Right renal cortex interstitium (tissue), 3 donors: ENCODE measurements around the gene ACAP3. TPM values are rescaled to one million over a fixed set of nuclear protein-coding genes. Genes with fewer than 3 reads are reported as not detected.

Source experiments
- DNase-seq, 3 donors: peaks; one replicate each; pipeline ENCODE4 v3.0.0-alpha.2; 2013; ENCODE audit warnings: low read depth in 3 of 3, low spot score in 2 of 3
- polyA plus RNA-seq, 3 donors: library from polyadenylated mRNA; unstranded; fragments of 120-200 nt; gene quantifications; one replicate each; pipeline ENCODE4 v1.2.1, GENCODE V29; 2013; ENCODE audit not compliant: insufficient read length in 3 of 3

ACAP3 gene
- polyA plus RNA-seq, 3 donors = 15.1 to 18.0 (median 16.1) TPM

DNA sequence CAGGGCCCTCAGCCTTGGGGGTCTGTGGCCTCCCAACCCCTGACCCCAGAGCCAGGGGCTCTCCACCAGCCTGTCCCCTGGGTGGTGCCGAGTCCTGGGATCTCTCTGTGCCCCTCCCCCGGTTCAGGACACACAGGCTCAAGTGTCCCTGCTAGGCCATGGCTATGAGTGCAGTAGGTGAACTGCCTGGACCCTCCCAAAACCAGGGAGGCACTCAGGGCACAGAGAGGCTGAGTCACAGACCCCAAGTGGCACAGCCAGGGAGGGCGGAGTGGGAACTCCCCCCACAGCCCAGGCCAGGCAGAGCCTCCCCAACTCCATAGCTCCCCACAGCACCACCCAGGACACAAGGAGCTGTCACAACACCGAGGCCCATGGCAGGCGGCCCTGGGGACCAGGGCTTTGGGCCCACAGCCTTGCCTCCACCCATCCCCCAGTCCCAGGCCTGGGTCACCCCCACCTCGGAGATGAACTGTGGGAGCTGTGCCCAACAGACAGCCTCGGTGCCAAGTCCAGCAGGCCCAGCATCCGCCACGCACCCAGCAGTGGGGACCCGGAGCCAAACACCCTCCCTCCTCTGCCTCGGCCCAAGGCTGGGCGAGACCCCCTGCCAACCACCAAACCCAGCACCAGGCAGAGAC, 38.2 kb upstream of the ACAP3 start:
- DNase-seq = no peak

GRCh38 chr1:1345384-1345783, 37.7 kb upstream of the ACAP3 start:
- DNase-seq = no peak

- no peak for DNase-seq
These were observed 37.1 kb upstream of the ACAP3 start for GRCh38 chr1:1344655-1345361.

GRCh38 chr1:1343811-1344421, 36.2 kb upstream of the ACAP3 start:
- no peak for DNase-seq

- DNase-seq = no peak
These were observed 34.9 kb upstream of the ACAP3 start for GRCh38 chr1:1342584-1343115.

DNA sequence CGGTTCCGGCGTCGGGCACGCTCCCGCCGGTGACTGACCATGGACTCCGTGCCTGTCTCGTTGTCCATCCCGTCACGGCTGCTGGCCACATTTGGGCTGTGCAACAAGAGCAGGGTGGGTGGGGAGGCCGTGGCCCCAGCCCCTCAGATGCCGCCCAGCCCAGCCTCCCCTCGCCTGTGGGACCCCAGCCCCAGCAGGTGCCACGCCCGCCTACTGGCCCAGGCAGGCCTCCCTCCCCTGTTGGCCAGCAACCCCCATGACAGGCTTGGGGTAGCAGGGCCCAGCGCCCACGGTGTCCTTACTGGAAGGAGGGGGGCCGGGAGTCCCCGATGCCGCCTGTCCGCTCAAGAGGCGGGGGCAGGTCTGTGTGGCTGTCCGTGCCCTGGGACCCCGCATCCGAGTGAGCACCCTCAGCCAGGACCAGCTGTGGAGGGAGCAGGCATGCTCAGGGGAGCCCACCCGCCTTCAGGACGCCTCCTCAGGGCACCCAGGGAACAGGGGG, 34.4 kb upstream of the ACAP3 start:
- DNase-seq = no peak

DNA sequence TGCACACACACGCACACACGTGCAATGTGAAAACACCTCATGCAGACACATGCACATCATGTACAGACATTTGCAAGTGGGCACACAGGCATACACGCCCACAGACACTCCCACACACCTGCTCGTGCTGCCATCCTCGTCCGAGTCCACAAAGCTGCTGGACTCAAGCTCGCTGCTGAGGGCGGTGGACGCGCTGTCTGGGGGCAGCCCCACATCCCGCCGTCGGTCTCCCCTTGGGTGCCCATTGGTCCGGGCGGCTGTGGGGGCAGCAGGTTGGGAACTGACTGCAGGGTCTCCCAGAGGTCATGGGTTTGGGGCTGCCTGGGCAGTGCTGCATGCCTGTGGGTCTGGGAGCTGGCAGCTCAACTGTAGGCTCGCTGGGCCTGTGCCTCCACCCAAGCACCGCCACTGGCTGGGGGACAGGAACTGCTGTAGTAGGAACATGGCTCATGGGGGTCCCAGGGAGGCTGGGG, 33.9 kb upstream of the ACAP3 start:
- no peak for DNase-seq

- no peak for DNase-seq
These were observed 33.2 kb upstream of the ACAP3 start for GRCh38 chr1:1340791-1341548.

DNA sequence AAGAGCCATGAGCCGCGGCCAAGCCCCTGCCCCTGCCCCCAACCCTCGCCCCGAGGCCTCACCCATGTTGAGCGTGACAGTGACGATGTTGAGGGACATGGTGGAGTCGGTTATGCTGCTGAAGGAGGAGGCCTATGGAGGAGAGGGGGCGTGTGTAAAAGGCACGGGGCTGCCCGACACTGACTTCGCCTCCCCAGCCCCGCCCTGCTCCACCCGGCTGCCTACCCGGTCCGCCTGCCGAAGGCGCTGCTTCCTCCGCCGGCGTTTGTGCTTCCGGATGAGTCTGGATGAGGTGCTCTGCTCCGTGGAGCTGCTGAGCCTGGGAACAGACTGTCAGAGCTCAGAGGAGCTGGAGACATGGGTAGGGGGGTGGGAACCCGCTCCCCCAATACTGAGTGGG, 32.5 kb upstream of the ACAP3 start:
- no peak for DNase-seq

DNA sequence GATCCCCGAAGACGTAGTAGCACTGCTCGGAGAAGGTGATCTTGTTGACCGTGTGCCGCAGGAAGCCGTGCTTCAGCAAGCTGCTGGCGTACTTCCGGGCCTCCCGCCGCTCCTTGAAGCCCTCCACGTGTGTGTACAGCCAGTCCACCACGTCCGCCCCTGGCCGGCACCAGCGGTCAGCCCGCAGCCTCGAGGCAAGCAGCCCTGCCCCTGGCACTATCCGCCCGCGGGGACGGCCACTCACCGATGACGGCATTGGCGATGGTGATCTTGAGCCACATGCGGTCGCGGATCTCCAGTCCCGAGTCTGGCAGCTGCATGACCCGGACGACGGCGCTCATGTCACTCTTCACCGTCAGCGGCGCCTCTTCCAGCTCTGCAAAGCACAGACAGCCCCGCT, 30.5 kb upstream of the ACAP3 start:
- DNase-seq = no peak

DNA sequence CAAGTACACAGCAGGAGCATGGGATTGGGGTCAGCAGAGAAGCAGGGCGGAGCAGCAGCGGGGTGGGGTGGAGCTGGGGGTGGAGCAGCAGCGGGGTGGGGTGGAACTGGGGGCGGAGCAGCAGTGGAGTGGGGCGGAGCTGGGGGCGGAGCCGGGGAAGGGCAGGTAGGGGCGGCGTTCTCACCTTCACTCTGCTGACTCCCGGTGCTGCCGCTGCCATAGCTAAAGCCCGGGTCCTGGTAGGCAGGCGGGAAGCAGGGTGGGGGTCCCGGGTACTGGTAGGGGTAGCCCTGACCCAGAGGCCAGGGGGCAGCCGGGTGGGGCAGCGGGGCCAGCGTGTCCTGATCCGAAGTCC, 30.0 kb upstream of the ACAP3 start:
- DNase-seq = no peak

GRCh38 chr1:1336931-1337792, 29.4 kb upstream of the ACAP3 start:
- no peak for DNase-seq

- no peak for DNase-seq
These were observed 28.7 kb upstream of the ACAP3 start for GRCh38 chr1:1336446-1336845.

GRCh38 chr1:1335792-1336248, 28.1 kb upstream of the ACAP3 start:
- DNase-seq = no peak

GRCh38 chr1:1335283-1335682, 27.6 kb upstream of the ACAP3 start:
- DNase-seq = no peak

- DNase-seq = no peak
These were observed 27.1 kb upstream of the ACAP3 start for GRCh38 chr1:1334835-1335234.

- no peak for DNase-seq
These were observed 26.0 kb upstream of the ACAP3 start for GRCh38 chr1:1333551-1334241.

- DNase-seq = no peak
These were observed 25.2 kb upstream of the ACAP3 start for GRCh38 chr1:1332774-1333480.
